ENCODE measurements around the gene CAPN1.

Gene CAPN1

GRCh38 chr11:65204143-65204542 lies 22.4 kb downstream of the CAPN1 start:
- DNase-seq = peak; percentile 18

DNA sequence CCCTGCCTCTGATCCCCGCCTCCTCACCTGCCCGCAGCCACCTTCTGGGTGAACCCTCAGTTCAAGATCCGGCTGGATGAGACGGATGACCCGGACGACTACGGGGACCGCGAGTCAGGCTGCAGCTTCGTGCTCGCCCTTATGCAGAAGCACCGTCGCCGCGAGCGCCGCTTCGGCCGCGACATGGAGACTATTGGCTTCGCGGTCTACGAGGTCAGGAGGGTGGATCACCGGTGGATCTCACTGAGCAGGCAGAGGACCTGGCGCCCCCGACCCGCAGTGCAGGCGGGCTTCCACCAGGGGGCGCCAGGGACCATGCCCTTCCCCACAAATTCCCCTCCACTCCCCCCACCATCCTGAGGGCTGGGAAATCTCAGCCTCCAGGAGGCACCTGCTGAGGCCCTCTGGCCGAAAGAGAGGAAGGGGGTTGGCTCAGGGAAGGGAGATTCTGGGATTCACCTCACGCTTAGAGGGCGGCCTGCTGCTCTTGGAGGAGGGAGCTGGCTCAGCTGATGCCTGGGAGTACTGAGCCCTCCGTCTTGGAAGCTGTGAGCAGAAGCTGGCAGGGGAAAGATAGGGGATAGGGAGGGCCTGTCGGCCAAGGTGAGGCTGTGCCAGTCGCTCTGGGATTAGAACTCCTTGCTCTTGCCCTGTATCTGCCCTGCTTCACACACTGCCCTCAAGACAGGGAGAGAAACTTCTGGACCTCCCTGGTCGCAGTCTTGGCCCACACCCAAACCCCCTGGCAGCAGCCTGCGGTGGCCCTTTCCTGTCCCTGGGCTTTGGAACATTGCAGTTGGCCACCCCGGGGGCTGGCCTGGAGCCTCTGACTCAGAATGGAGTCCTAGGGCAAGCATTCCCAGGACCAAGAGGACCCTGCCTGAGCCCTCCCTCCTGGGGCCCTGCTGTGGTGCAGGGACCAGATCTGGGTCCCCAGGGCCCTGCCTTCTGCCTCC lies 23.2 kb downstream of the CAPN1 start:
- DNase-seq = peak; percentile 54

DNA sequence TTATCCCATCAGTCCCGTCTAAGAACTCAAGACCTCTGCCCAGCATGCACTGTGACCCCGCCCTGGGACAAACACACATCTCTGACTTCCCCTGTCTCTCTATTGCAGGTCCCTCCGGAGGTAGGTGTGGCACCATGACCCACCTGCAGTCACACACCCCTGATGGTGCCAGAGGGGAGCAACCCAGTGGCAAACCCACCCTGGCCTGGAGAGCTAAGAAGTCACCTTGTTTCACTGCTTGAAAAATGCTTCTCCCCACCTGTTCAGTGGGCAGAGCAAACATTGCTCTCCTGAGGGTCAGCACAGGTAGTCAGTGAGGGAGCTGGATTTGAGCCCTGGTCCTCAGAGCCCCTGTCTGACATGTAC lies 23.9 kb downstream of the CAPN1 start:
- peak; percentile 31 for DNase-seq

DNA sequence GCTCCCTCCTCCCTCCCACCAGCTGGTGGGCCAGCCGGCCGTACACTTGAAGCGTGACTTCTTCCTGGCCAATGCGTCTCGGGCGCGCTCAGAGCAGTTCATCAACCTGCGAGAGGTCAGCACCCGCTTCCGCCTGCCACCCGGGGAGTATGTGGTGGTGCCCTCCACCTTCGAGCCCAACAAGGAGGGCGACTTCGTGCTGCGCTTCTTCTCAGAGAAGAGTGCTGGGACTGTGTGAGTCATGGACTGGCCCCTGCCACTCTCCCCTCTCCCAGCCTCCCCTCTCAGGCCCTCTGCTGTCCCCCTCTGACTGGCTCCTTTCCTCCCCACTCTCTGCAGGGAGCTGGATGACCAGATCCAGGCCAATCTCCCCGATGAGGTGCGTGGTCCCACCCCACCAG lies 24.7 kb downstream of the CAPN1 start:
- DNase-seq = peak; percentile 11

DNA sequence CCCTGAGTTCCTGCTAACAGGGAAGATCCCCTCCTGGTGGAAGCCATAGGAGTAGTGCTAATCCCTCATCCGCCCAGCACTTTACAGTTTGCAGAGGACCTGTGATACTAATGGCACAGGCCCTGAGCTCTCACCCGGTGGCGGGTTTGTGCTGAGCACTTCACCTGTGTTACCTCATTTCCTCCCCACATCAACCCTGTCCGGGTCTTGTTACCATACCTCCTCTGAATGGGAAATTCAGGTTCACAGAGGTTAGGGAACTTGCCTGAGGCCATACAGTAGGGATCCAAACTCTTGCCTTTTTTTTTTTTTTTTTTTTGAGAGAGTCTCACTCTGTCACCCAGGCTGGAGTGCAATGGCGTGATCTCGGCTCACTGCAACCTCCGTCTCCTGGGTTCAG lies 25.2 kb downstream of the CAPN1 start:
- no peak for DNase-seq

GRCh38 chr11:65207918-65208784 lies 26.4 kb downstream of the CAPN1 start:
- DNase-seq = peak; percentile 37

DNA sequence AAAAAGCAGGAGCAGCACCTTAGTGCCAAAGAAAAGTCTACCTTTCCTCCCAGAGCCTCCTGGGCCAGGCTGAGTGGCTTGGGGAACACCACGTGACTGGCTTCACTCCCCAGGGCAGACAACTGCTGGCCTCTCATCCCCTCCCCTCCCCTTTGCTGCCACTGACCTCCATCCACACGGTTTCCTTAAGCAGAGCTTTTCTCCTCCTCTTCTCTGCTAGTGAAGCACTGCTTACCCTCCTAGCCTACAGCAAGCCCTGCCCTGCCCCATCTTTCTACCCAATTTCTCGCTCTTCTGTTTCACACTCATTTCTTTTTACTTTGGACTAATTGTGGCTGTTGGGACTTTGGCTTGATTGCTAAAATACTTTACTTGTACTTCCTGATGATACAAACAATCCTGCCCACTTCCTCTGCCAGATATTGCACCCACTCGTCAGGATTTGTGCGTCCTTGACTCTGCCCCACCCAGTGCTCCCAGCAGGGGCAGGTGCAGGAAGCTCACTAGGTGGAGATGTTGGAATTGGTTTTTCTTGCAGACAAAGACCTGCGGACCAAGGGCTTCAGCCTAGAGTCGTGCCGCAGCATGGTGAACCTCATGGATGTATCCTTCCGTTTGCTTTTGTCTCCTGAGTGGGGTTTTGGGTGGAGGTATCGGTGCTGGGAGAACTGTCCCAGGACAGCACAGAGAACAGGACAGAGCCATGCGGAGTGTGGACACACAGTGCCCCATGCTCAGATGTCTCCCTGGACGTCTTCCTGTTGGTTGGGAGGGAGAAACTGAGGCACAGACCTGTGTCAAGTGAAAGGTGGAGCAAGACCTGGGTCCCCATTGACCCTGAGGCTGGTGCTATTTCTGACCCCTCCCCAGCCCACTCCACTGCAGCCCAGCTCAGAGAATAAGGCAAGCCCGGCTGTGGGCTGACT lies 27.3 kb downstream of the CAPN1 start:
- DNase-seq = peak; percentile 16

DNA sequence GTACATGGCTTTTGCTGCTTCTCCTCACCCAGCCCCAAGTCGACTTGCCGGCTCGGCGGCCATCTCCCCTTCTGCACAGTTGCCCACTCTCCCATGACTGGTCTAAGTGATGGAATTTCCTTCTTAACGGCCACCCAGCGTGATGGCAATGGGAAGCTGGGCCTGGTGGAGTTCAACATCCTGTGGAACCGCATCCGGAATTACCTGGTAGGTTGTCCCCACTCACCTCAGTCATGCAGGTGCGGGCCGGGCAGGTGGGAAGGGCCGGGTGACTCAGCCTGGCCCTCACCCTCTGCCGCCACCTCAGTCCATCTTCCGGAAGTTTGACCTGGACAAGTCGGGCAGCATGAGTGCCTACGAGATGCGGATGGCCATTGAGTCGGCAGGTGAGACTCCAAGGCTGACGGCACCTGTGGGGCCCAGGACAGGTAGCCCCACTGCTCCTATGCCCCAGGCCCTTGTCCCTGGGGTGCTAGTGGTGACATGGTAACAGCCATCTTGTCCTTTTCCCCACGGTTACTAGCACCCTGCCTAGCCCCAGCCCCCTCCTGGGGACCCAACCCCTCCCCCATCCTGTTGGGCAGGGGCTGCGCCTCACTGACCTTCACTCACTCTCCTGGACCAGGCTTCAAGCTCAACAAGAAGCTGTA lies 28.1 kb downstream of the CAPN1 start:
- DNase-seq = peak; percentile 40

DNA sequence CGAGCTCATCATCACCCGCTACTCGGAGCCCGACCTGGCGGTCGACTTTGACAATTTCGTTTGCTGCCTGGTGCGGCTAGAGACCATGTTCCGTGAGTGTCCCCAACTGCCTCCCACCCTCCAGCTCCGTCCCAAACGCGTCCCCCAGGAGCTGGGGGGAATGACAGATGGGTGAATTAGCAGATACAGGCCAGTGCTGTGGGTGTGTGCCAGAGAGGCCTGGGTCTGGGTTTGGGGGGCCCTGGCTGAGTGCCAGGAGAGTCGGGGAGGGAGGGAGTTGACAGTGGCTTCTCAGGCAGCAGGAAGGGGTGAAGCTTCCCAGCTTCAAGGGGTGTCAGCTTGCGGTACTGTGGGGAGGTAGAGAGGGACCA lies 28.6 kb downstream of the CAPN1 start:
- DNase-seq = peak; percentile 28

DNA sequence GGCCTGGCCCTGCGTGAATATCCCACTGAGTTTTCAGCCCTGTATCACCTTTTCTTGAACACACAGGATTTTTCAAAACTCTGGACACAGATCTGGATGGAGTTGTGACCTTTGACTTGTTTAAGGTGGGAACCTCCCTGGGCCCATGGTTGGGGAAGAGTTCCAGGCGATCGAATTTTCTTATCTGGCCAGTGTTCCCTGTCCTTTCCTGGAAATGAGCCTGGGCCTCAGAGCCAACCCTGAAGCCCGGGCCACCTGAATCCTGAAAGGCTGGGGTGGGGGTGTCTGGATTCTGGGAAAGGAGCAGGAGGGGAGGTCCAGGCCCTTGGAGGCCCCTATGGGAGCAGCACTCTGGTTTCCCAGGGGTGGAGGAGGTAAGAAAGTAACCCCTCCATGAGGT lies 29.0 kb downstream of the CAPN1 start:
- DNase-seq = no peak

DNA sequence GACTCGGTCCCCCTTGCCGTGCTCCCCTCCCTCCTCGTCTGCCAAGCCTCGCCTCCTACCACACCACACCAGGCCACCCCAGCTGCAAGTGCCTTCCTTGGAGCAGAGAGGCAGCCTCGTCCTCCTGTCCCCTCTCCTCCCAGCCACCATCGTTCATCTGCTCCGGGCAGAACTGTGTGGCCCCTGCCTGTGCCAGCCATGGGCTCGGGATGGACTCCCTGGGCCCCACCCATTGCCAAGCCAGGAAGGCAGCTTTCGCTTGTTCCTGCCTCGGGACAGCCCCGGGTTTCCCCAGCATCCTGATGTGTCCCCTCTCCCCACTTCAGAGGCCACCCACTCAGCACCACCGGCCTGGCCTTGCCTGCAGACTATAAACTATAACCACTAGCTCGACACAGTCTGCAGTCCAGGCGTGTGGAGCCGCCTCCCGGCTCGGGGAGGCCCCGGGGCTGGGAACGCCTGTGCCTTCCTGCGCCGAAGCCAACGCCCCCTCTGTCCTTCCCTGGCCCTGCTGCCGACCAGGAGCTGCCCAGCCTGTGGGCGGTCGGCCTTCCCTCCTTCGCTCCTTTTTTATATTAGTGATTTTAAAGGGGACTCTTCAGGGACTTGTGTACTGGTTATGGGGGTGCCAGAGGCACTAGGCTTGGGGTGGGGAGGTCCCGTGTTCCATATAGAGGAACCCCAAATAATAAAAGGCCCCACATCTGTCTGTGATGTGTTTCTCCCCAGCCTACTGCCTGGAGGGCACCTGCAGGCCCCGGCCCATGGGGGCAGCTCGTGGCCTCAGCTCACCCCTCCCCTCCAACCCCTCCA lies 29.8 kb downstream of the CAPN1 start:
- peak; percentile 43 for DNase-seq

DNA sequence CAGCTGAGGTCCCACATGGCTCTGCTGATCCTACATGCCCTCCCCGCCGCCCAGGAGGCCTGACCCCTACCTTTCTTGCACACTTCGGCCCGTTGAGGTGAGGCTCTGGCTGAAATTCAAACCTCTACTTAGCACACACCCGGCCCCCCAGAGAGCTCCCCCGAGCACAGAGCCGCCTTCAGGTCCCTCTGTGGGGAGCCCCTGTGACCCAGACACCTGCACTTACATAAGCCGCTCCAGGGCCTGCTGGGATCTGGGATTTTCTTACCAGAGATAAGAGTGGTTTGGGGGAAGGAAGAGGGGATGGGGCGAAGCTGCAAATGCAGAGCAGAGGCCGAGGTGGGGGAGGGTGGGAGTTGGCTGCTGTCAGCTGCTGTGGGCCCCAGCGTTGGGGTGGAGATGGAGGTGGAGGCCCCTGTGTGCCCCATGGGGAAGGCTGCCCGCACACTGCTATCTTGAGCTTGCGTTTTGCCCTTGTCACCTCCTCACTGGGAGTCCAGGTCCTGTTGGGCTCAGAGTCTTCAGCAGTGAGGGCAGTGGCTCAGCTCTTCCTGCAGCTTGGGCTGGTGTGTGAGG lies 30.6 kb downstream of the CAPN1 start:
- peak; percentile 37 for DNase-seq

GRCh38 chr11:65213322-65214211 lies 31.8 kb downstream of the CAPN1 start:
- peak; percentile 66 for DNase-seq

DNA sequence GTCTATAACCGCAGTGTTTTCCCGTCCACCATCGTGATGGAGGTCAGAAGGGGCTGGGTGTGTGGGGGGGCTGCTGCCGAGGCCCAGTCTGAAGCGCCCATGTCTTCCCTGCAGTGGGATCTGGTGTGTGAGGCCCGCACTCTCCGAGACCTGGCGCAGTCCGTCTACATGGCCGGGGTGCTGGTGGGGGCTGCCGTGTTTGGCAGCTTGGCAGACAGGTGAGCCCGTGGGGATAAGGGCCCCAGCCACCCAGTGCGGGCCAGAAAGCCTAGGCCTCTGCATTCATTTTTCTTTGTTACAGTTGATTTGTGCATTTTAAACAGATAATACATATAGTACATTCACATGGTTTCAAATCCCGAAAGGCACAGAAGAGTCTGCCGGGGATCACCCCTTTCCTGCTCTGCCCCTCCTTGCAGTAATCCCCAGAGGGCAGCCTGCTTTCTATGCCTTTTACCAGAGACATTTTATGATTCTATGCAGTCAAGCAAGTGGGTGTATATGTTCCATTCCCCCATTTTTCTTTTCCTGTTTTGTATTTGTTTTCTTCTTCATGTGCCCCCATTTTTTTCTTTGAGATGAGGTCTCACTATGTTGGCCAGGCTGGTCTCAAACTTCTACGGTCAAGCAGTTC lies 32.6 kb downstream of the CAPN1 start:
- DNase-seq = peak; percentile 46

DNA sequence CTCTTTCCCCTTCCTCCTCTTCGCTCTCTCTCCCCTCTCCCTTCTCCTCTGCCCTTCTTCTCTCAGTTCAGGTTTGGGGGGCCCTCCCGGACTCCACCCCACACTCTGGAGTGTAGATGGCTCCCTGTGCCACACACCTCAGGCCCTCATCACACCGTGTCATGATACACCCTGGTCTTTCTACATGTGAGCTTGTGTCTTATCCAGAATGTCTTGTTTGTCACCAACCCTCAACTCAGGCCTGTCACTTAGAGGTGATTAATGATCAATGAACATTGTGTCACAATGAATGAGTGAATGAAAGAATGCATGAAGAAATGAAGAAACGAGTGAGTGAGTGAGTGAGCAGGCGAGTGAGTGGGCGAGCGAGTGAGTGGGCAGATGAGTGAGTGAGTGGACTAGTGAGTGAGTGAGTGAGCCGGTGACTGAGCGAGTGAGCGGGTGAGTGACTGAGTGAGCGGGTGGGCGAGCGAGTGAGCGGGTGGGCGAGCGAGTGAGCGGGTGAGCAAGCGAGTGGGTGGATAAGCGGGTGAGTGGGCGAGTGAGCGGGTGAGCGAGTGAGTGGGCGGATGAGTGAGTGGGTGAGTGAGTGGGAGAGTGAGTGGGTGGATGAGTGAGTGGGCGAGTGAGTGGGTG lies 33.8 kb downstream of the CAPN1 start:
- DNase-seq = peak; percentile 37

DNA sequence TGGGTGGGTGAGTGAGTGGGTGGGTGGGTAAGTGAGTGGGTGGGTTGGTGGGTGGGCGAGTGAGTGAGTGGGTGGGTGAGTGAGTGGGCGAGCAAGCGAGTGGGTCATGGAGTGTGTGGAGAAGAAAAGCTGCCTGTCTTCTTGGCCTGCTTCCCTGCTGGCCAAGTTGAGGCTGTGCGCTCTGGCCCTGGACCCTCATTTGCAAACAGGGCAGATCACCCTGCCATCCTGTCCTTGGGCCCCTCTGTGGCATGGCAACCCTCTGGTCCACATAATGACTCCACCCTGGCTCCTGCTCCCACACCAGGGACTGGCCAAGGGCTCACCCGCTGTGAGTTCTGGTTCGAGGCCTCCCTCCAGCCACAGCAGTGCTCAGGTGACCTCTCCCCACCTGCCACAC lies 35.1 kb downstream of the CAPN1 start:
- peak; percentile 34 for DNase-seq

GRCh38 chr11:65217441-65218423 lies 36.0 kb downstream of the CAPN1 start:
- peak; percentile 11 for DNase-seq

All from right forelimb (tissue), 1 donor.